Colon (tissue), 2 donors: ENCODE measurements around the gene DCLRE1B.

Source experiments
- FAIRE-seq: peaks from 2 replicates; lab custom pipeline; 2012; peaks lifted over from hg19 to GRCh38; lab: Jason Lieb, UNC
- donor health status: control.
- donor health status: control.

The DCLRE1B gene

DNA sequence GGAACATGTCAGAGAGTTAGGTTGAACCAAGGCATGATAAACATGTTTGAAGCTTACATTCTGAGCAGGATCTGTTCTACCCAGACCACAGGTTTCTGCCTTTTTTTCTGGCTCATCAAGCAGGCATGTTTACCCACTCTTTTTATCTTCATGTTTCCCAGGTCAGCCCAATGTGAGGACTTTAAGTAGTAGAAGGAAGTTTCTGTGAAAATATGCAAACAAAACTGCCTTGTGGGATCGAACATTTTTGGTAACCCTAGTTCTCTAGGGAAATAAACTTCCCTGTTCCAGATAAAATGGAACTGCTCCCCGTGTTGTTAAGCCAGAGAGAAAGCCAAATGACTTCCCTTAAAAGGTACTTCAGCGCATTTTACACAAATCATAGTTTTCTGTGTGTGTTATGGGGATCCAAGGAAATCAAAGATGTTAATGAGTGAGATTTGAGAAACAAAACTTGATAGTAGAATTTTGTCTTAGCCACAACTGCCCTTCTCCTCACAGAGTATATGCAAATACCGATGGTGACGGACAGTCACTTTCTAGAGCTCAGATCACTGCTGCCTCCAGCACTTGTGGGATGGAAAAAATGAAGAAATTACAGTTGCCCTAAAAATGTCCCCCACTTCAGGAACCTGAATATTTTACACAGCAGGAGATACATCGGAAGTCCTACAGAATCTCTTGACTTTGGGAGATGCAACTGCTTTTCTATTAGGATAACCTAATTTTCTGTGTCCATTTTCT, 23.2 kb downstream of the DCLRE1B start:
- FAIRE-seq, result no peak

- no peak for FAIRE-seq
Measured at GRCh38 chr1:113928941-113929749, 24.0 kb downstream of the DCLRE1B start, which contains the start of gene HIPK1. Gene HIPK1 (plus strand): TSS chr1:113929324.

- FAIRE-seq, result no peak
Measured at GRCh38 chr1:113929750-113930498, 24.8 kb downstream of the DCLRE1B start.

DNA sequence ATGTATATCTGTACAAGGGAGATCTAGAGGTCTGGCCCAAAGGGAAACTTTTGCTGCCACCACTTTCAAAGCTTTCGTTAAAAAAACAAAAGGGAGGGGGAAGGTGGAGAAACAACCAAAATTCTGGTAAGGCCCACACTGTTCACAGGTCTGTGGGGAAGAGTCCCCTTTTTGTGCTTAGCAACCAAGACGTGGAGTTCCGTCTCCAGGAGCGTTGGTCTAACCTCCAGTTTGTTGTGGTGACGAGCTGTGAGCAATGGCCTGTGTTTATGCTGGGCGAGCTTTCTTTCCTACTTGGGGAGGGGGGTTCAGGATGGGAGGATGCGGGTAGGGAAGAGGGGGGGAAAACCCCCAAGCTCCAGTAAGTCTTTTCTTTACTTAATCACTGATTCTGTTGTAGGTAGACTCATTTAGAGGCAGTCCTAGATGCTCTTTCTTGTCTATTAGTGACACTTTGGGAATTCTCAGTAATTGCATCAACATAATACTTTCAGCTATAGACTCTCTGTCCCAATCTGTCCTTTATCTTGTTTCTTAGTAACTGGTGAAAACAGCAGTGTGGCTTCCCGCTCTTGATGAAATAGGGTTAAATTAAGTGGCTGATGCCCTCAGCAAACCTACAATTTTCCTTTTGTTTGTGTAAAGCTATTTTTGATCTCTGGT, 25.5 kb downstream of the DCLRE1B start:
- FAIRE-seq, result no peak

- FAIRE-seq, result no peak
Measured at GRCh38 chr1:113931451-113931851, 26.3 kb downstream of the DCLRE1B start.

GRCh38 chr1:113934006-113934405, 28.9 kb downstream of the DCLRE1B start:
- FAIRE-seq, result no peak

DNA sequence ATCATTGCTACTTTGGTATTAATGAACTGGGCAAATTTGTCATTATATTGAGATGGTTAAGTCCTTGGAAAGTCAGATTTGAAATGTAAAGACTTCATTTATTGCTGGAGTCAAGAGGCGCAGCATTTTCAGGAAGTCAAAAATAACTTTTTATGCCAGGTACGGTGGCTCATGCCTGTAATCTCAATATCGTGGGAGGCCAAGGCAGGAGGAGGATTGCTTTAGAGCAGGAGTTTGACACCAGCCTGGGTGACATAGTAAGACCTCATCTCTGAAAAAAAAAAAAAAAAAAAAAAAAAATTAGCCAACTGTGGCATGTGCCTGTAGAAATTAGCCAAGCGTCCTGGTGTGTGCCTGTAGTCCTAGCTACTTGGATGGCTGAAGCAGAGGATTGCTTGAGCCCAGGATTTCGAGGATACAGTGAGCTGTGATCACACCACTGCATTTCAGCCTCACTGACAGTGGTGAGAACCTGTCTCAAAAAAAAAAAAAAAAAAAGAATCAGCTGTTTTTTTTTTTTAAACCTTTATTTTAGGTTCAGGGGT, 29.5 kb downstream of the DCLRE1B start:
- no peak for FAIRE-seq

- FAIRE-seq, result no peak
Measured at GRCh38 chr1:113935176-113935575, 30.1 kb downstream of the DCLRE1B start.

DNA sequence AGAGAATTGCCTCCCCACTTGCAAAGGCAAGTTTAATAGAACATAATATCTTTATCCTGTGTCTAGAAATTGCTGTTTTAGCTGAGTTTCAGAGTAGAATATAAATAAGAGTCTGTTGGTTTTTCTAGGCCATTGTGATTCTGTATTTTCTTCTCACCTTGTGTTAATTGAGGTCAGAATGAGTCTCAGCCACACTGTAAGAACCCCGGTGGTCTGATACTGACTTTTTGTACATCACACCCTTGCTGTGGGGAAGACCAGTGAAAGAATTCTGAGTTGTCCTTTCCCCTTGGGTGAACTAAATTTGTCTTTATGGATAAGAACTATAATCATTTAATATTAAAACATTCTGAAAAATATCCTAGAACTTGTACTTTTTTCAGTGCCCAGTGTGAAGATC, 30.8 kb downstream of the DCLRE1B start:
- no peak for FAIRE-seq

DNA sequence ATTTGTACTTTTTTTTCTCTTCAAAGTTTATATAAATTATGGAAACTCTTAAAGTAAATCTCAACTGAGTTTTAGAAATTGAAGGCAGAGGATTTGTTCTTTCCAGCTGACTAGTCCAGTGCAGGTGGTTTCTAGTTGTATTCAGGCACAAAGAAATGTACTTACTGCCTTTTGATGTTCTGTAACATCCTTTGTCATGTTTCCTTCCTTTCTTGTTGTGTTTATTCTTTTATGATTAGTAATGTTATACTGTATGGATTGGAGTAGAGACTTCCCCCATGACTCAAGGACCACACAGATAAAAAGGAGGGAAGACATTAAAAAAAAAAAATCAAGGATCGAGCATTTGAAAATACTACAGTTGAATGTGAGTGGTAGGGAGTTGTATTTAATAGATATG, 32.0 kb downstream of the DCLRE1B start:
- no peak for FAIRE-seq

DNA sequence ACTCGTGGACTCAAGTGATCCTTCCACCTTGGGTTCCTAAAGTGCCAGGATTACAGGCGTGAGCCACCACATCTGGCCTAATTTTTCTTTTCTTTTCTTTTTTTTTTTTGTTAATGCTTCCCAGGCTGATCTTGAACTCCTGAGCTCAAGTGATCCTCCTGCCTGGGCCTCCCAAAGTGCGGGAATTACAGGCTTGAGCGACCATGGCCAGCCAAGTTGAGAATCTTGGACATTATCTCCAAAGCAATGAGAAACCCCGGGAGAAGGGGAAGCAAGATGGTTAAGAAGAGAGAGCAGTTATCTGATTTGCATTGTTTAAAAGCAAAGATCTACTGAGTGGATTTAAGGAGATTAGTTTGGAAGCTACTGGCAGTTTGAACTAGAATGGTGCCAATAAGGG, 33.1 kb downstream of the DCLRE1B start:
- no peak for FAIRE-seq

GRCh38 chr1:113940365-113941244, 35.5 kb downstream of the DCLRE1B start:
- no peak for FAIRE-seq

DNA sequence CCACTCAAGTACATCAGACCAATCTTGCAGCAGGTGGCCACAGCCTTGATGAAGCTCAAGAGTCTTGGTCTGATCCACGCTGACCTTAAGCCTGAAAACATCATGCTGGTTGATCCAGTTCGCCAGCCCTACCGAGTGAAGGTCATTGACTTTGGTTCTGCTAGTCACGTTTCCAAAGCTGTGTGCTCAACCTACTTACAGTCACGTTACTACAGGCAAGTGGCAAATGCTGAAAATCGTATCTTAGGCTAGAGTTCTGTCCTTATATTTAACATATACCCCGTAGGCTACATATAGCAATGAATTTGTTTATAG, 36.1 kb downstream of the DCLRE1B start:
- no peak for FAIRE-seq

DNA sequence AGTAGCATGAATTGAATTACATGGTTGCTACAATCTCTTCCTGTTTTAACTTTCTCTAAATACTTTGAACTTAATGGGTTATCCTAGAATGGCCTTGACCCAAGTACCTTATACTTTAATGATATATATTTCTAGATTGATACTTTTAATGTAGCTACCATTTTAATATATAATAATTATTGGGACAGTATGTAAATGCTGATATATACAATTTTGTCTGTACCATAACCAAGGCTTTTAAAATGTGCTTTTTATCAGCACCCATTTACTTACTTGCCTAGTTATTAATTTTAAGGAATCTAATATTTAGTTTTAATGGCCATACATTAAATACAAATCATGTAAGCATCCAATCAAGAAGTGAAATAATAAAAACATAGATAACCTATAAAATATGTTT, 37.4 kb downstream of the DCLRE1B start:
- FAIRE-seq, result no peak

GRCh38 chr1:113943028-113943811, 38.1 kb downstream of the DCLRE1B start:
- no peak for FAIRE-seq

DNA sequence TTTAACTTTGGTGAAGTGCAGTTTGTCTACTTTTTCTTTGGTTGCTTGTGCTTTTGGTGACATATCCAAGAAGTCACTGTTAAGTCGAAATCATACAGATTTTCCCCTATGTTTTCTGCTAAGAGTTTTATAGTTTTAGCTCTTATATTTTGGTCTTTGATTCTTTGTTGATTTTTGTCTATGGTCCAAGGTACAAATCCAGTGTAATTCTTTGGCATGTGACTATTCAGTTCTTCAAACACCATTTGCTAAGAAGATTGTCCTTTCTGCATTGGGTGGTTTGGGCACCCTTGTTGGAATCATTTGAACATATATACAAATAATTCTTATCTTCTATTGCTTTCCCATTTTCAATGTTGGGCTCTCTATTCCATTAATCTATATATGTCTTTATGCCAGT, 40.2 kb downstream of the DCLRE1B start:
- no peak for FAIRE-seq

DNA sequence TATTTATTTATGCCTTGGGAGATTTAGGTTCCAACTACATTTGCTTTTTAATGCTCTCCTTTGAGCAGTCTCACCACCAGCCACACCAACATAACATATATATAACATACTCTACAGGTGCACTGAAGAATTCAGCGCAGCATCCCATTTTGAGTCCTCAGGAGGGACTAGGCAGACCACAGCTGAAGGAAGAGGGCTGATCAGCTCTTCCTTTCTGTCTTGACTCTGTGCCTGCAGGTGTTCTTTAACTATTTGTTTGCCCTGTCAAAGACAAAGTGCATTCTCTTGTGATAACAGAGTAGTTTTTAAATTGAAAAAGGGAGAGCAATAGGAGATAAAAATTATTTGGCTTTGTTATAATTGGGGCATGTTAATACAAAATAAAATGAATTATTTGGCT, 41.0 kb downstream of the DCLRE1B start:
- FAIRE-seq, result no peak

- no peak for FAIRE-seq
Measured at GRCh38 chr1:113946678-113947387, 41.7 kb downstream of the DCLRE1B start.

DNA sequence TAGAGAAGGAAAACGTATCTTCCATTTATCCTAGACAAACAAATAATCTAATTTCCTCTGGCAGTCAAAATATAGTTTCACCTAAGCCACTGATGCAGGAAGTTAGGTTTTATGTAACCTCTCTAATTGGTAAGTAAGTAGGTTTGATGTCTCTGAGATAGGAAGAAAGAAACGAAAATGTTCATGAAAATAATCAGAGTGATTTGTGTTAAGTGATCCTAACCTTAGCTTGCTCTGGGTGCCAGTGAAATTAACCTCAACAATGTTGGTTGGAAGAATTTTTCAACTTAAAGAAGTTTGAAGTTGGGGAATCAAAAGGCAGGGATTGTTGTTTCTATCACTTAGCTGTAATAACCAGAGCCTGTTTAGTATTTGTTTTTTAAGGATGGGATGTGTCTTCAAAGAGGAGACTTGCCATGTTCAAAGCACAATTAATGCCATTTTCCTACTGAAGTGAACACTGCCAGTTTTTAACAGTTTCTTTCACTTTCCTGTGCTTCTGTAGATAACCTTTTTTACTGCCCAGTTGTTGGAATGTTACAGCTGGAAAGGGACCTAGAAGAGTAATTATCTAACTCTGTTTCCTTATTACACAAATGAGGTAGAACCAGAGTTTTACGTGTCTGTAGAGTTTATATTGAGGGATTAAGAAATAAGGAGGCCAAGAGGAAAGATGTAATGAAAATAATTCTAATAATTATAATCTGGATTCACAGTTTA, 42.4 kb downstream of the DCLRE1B start:
- no peak for FAIRE-seq
